OCI-LY1 (cell line): Measurements from ENCODE around the gene E2F4.

Source experiments
- H2AFZ ChIP-seq: fragments of 200-600 bp; sonication (generic), shearing (Covaris generic); 2 replicates; pipeline ENCODE4 v1.6.0; 2014; ENCODE audit warnings: antibody characterized with exemption, mild to moderate bottlenecking, low read length
- H3F3A ChIP-seq: fragments of 200-600 bp; sonication (generic), shearing (Covaris generic); 2 replicates; pipeline ENCODE4 v1.6.0; 2014; ENCODE audit warnings: mild to moderate bottlenecking, antibody characterized with exemption, low read length, moderate library complexity; ENCODE audit not compliant: insufficient read depth
- H3K27ac ChIP-seq: fragments of 200-600 bp; sonication (generic); 2 replicates; pipeline ENCODE4 v1.5.1; 2014; ENCODE audit warnings: low read length, mixed run types, mild to moderate bottlenecking, low read depth; ENCODE audit not compliant: poor library complexity, severe bottlenecking
- H3K27me3 ChIP-seq: fragments of 200-600 bp; sonication (generic); 2 replicates; pipeline ENCODE4 v1.6.0; 2014; ENCODE audit warnings: antibody characterized with exemption, mild to moderate bottlenecking, low read length, moderate library complexity; ENCODE audit not compliant: insufficient read depth
- H3K36me3 ChIP-seq: fragments of 200-600 bp; sonication (generic); 2 replicates; pipeline ENCODE4 v1.6.1; 2014; ENCODE audit warnings: mild to moderate bottlenecking, antibody characterized with exemption, low read length, moderate library complexity, mixed read lengths; ENCODE audit not compliant: insufficient read depth
- H3K4me1 ChIP-seq: fragments of 200-600 bp; sonication (generic); 2 replicates; pipeline ENCODE4 v1.5.1; 2014; ENCODE audit warnings: mild to moderate bottlenecking, low read length, moderate library complexity; ENCODE audit not compliant: insufficient read depth, severe bottlenecking
- H3K4me2 ChIP-seq: fragments of 200-600 bp; sonication (generic), shearing (Covaris generic); 2 replicates; pipeline ENCODE4 v1.6.1; 2014; ENCODE audit warnings: low read length
- H3K4me3 ChIP-seq: fragments of 200-600 bp; sonication (generic); 2 replicates; pipeline ENCODE4 v1.5.1; 2014; ENCODE audit warnings: low read length, low read depth, mild to moderate bottlenecking, mixed read lengths; ENCODE audit not compliant: poor library complexity, severe bottlenecking
- H3K79me2 ChIP-seq: fragments of 200-600 bp; shearing (Covaris generic); 2 replicates; pipeline ENCODE4 v1.6.1; 2016; ENCODE audit warnings: mixed run types, low read length, mixed read lengths; ENCODE audit not compliant: insufficient read depth
- H3K9ac ChIP-seq: fragments of 200-600 bp; sonication (generic), shearing (Covaris generic); 2 replicates; pipeline ENCODE4 v1.6.1; 2014; ENCODE audit warnings: mild to moderate bottlenecking, low read length, mixed read lengths
- H3K9me2 ChIP-seq: fragments of 200-600 bp; sonication (generic), shearing (Covaris generic); 2 replicates; pipeline ENCODE4 v1.6.1; 2014; ENCODE audit warnings: low read depth, mild to moderate bottlenecking, low read length, mixed read lengths
- H3K9me3 ChIP-seq: fragments of 200-600 bp; shearing (Covaris generic); 2 replicates; pipeline ENCODE4 v1.6.1; 2014; ENCODE audit warnings: low read length, mixed read lengths
- H4K20me1 ChIP-seq: fragments of 200-600 bp; sonication (generic), shearing (Covaris generic); 2 replicates; pipeline ENCODE4 v1.6.0; 2016; ENCODE audit warnings: mild to moderate bottlenecking, low read length; ENCODE audit not compliant: insufficient read depth
- EZH2 ChIP-seq: fragments of 200-600 bp; sonication (generic), shearing (Covaris generic); IDR thresholded peaks from 2 replicates; pipeline ENCODE4 v1.8.0; 2017; ENCODE audit warnings: borderline replicate concordance, mixed run types, mild to moderate bottlenecking, antibody characterized with exemption, low read length, moderate library complexity, mixed read lengths
- TF ChIP-seq, protein P1 (sequence below): fragments of 200-600 bp; sonication (generic), shearing (Covaris generic); IDR thresholded peaks from 2 replicates; pipeline ENCODE4 v1.5.1; 2017; ENCODE audit warnings: mild to moderate bottlenecking, antibody characterized with exemption, low read length, moderate library complexity, mixed read lengths

E2F4 gene

DNA sequence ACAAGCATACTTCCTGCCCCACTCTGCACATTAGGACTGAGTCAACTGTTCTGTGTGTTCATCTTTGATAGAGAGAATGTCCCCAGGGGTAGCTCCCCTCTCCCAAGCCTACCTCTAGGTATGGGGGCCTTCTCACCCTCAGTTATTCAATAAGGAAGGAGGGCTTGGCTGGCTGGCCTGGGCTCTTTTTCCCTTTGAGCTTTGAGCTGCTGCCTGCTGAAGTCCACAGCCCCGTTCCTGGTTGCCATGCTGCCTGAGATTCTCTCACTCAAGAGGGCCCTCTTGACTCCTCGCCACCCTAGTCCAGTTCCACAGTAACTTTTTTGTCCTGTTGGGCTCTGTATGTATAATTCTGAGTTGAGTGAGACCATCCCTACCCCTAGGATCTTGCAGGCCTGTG, 46.2 kb upstream of the E2F4 start:
- no peaks in the 10 kb centered on the region for H4K20me1 ChIP-seq
- no peaks in the 10 kb centered on the region for H3K27me3 ChIP-seq
- H2AFZ ChIP-seq = no peak overlapping the region
- H3K9ac ChIP-seq = no peak overlapping the region
- peaks cover 5% of the 10 kb centered on the region for H3K4me1 ChIP-seq
- no peaks in the 10 kb centered on the region for H3F3A ChIP-seq
- H3K9me2 ChIP-seq = no peaks in the 10 kb centered on the region
- H3K36me3 ChIP-seq = peaks cover 74% of the 10 kb centered on the region
- no peaks in the 10 kb centered on the region for H3K9me3 ChIP-seq
- no peaks in the 10 kb centered on the region for H3K79me2 ChIP-seq
- H3K4me2 ChIP-seq = no peak overlapping the region
- H3K4me3 ChIP-seq = no peak overlapping the region
- H3K27ac ChIP-seq = no peak overlapping the region
- no peak for TF ChIP-seq EZH2
- TF ChIP-seq, protein P1, sequence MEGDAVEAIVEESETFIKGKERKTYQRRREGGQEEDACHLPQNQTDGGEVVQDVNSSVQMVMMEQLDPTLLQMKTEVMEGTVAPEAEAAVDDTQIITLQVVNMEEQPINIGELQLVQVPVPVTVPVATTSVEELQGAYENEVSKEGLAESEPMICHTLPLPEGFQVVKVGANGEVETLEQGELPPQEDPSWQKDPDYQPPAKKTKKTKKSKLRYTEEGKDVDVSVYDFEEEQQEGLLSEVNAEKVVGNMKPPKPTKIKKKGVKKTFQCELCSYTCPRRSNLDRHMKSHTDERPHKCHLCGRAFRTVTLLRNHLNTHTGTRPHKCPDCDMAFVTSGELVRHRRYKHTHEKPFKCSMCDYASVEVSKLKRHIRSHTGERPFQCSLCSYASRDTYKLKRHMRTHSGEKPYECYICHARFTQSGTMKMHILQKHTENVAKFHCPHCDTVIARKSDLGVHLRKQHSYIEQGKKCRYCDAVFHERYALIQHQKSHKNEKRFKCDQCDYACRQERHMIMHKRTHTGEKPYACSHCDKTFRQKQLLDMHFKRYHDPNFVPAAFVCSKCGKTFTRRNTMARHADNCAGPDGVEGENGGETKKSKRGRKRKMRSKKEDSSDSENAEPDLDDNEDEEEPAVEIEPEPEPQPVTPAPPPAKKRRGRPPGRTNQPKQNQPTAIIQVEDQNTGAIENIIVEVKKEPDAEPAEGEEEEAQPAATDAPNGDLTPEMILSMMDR = no peak

- no peaks in the 10 kb centered on the region for H3K79me2 ChIP-seq
- no peak overlapping the region for H3K4me2 ChIP-seq
- H3K4me3 ChIP-seq = no peak overlapping the region
- H3K9me3 ChIP-seq = no peaks in the 10 kb centered on the region
- no peaks in the 10 kb centered on the region for H4K20me1 ChIP-seq
- H3K36me3 ChIP-seq = peaks cover 64% of the 10 kb centered on the region
- no peak overlapping the region for H2AFZ ChIP-seq
- H3K4me1 ChIP-seq = peaks cover 5% of the 10 kb centered on the region
- no peak overlapping the region for H3K27ac ChIP-seq
- no peak for TF ChIP-seq EZH2
- TF ChIP-seq, protein P1 = peak; percentile 5; the same call in 1 of the 2 replicates
- H3K9ac ChIP-seq = no peak overlapping the region
- H3F3A ChIP-seq = no peaks in the 10 kb centered on the region
- no peaks in the 10 kb centered on the region for H3K9me2 ChIP-seq
- H3K27me3 ChIP-seq = no peaks in the 10 kb centered on the region
Measured at GRCh38 chr16:67146523-67147357, 45.2 kb upstream of the E2F4 start.

GRCh38 chr16:67147437-67148140, 44.4 kb upstream of the E2F4 start:
- Histone ChIP-seq H3K4me1 (peaks cover 5% of the 10 kb centered on the region), H3K27ac (no peak overlapping the region), H2AFZ (no peak overlapping the region), H3K79me2 (no peaks in the 10 kb centered on the region), H3K9me3 (no peaks in the 10 kb centered on the region), H3K36me3 (peaks cover 56% of the 10 kb centered on the region), H3K4me2 (no peak overlapping the region), H4K20me1 (no peaks in the 10 kb centered on the region), H3K9ac (no peak overlapping the region), H3K9me2 (no peaks in the 10 kb centered on the region), H3K27me3 (no peaks in the 10 kb centered on the region), H3F3A (no peaks in the 10 kb centered on the region), H3K4me3 (no peak overlapping the region)
- no peak for TF ChIP-seq EZH2
- TF ChIP-seq, protein P1 = no peak
